NCI-H748 (cell line): ENCODE measurements around the gene C16orf78.
"Not testable (repeated sequence)": the region's sequence is repeated elsewhere in the genome, so short reads cannot be mapped to it uniquely, and the experiment has no call there.

Experiments
- DNase-seq: peaks from one replicate; lab custom pipeline; 2025; ENCODE audit not compliant: unreplicated experiment; lab: John Stamatoyannopoulos, UW

The C16orf78 gene

GRCh38 chr16:49349446-49350168 is 24.0 kb upstream of the C16orf78 start:
- DNase-seq = no peak

- peak; percentile 41 for DNase-seq
Observed at GRCh38 chr16:49350265-49351095, 23.1 kb upstream of the C16orf78 start.

GRCh38 chr16:49351096-49351487 is 22.5 kb upstream of the C16orf78 start:
- DNase-seq = no peak

GRCh38 chr16:49352892-49353291 is 20.7 kb upstream of the C16orf78 start:
- peak; percentile 34 for DNase-seq

- DNase-seq = no peak
Observed at GRCh38 chr16:49353680-49354079, 19.9 kb upstream of the C16orf78 start.

DNA sequence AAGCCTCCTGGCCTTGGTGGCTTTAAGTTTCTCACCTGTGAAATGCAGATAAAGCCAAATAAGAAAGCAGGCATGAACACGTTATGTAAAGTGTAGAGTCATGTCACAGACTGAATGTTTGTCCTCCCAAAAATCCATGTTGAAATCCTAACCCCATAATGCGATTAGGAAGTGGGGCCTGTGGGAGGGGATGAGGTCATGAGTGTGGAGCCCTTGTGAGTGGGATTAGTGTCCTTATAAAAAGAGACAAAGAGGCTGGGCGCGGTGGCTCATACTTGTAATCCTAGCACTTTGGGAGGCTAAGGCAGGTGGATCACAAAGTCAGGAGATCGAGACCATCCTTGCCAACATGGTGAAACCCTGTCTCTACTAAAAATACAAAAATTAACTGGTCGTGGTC is 19.5 kb upstream of the C16orf78 start:
- no peak for DNase-seq

GRCh38 chr16:49354991-49355390 is 18.6 kb upstream of the C16orf78 start:
- no peak for DNase-seq

DNA sequence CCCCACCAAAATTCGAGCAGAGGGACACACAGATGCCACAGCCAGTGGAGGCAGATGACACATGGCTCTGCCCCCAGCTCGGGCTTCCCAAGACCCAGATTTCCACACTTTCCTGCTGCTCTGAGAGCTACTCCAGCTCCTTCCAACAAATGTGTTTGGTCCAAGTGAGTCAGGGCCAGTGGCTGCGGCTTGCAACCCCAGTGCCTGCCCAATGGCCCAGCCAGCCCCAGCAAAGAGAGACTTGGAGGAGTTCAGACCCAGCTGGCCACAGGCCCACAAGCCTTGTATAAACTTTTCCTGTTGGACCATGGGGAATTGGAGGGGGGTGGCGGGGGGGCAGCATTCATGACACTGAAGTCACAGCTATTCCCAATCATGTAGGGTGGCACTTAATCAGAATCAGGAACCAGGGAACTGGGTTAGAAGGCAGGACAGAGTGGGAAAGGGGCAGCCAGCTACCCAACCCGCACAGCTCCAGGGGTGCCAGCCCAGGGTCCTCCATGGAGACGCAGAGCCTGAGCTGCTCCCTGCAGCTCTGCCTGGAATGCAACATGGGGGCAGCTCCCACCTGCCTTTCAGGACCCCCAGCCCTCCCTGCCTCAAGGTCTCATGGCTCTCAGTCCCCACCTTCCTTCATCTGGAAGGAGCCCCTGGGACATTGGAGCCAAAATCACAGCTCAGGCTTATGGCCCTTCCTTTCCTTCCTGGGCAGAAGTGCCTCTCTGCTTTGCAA is 17.5 kb upstream of the C16orf78 start:
- DNase-seq = no peak

DNA sequence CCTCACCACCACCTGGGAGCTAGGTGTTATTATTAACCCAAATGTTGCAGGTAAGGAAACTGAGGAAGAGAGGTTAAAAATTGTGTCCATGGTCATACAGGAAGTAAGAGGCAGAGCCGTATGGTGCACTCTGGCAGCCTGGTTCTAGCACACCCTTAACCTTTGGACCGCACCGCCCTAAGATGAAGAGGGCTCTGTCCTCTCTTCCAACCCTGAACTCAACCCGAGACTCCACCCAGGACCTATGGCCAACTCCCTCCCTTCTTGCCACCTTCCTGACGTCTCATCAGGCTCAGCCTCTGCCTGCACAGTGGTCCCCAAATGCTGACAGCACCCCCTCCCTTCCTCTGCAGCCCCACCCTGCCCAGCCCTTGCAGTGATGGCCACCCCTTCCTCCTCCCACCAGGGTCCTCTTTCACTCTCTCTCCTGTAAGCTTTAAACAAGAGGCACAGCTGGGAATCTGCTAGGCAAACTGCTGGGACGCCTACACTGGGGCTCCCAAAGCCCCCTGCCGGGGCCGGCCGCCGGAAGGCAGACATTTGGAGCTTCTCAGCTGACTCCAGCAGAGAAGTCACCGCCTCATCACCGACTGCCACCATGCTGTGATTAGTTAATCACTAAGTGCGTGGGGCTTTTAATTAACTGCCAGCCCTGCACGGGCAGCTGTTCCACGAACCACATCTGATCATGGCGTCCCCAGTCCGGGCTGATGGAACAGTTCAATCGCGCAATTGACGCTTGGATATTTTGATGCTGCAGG is 16.7 kb upstream of the C16orf78 start:
- no peak for DNase-seq

DNA sequence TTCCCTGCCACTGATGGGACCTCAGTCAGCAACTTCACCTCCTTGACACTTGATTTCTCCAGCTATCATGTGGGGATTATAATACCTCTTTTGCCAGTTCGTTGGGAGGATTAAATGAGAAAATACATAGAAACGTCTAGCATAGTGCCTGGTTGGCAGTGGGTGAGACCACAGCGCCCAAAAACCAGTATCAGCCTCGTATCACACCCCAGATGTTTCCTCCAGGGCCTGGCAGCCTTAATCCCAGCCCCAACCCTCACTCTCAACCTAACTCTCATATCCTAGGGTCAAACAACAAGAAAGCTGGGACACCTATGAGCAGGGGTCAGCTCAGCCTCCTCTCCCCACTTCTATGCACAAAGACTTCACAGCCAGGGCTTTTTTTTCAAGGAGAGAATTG is 14.0 kb upstream of the C16orf78 start:
- DNase-seq = no peak

DNA sequence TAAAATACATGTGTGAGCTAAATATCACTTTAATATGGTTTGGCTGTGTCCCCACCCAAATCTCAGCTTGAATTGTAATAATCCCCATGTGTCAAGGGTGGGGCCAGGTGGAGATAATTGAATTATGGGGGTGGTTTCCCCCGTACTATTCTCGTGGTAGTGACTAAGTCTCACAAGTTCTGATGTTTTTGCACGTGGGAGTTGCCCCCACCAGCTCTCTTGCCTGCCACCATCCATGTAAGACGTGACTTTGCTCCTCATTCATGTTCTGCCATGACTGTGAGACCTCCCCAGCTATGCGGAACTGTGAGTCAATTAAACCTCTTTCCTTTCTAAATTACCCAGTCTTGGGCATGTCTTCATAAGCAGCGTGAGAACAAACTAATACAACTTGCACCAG is 11.9 kb upstream of the C16orf78 start:
- DNase-seq = not testable (repeated sequence)

DNA sequence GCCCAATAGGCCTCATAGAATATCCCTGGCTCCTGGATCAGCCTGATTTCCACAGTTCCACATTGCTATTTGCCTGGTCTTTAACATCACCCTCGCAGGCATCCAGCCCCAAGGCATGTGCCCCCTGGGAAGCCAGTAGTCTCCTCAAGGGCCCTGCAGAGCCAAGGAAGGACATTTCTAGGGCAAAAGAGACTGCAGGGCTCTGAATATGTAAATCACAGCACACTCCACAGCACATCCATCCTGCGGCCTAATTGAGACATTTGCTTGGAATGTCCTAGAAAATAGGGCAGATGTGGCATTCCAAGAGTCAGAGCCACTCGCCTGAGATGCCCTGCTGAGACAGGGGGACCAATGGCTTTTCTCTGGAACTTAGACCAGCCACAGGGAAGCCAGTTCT is 11.4 kb upstream of the C16orf78 start:
- DNase-seq = no peak

- no peak for DNase-seq
Observed at GRCh38 chr16:49365711-49366509, 7.7 kb upstream of the C16orf78 start.

DNA sequence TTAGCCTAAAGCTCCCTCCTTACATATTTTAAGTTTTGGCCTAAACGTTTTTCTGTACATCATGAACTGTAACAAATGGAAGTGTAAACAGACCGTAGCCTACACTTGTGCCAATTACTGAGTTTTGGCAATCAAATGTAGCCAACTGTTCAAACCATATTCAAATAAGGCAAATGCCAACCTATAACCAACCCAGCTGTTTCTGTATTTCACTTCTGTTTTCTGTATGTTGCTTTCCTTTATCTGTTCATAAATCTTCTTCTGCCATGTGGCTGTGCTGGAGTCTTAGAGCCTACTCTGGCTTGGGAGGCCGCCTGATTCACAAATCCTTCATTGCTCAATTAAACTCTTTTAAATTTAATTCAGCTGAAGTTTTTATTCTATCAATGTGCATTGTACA is 6.9 kb upstream of the C16orf78 start:
- DNase-seq = no peak

- no peak for DNase-seq
Observed at GRCh38 chr16:49369651-49370611, 3.7 kb upstream of the C16orf78 start.

DNA sequence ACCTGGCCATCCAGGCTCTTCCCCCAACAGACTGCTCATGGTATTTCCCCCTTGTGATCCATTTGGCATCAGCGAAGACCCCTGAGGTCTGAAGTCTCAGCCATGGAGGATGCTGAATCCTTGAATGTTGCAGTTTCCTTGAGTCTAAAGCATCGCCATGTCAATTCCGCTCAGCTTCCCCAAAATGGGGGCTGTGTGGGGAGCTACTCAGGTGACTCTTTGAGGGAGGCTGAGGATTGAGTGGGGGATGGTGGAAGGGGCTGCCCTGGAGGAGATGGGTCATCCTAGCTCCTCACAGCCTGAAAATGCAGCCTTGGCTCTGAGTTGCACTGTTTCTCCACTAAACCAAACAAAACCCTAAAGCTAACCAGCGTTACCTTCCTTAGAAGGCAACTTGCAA is 2.6 kb downstream of the C16orf78 start:
- no peak for DNase-seq

DNA sequence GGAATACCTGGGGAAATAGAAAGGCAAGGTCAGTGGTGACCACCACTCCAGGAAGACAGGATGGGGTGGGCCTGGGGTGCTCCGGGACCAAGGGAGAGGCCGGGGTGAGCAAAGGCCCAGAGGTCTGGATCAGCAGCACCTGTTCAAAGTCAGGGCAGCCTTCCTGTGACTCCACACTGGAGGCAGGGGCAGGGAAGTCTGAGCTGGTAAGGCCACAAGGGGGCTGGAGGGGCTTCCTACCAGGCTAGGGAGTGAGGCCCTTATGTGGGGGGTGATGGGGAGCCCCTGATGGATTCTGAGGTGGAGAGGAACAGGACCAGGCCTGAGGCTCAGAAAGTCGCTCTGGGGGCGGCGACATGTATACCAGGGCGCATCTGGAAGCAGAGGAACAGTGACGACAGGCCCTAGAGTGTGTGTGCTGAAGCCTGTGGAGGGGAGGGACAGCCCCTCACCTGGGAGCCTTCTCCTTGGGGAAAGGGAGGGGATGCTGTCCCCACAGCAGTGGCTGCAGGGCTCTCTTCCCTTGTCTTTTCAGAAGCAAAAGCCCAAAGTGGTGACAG is 3.7 kb downstream of the C16orf78 start:
- no peak for DNase-seq

GRCh38 chr16:49378238-49378637 is 4.6 kb downstream of the C16orf78 start:
- DNase-seq = no peak

- no peak for DNase-seq
Observed at GRCh38 chr16:49378816-49379215, 5.2 kb downstream of the C16orf78 start.
